Skin of body (tissue), 3 donors: ENCODE results near the gene DCAF5. TPM values are rescaled to one million over a fixed set of nuclear protein-coding genes. Genes with fewer than 3 reads are reported as not detected.

Source experiments
- DNase-seq: peaks from one replicate; lab custom pipeline; 2025; lab: John Stamatoyannopoulos, UW
- small RNA-seq: library from RNA; depleted of rRNA; stranded (forward); fragments of <200 nt; gene quantifications from one replicate; pipeline ENCODE3, GENCODE V24; 2014; ENCODE audit warnings: low replicate concordance
- total RNA-seq: library from RNA; depleted of rRNA; stranded (reverse); fragments of >200 nt; gene quantifications from one replicate; pipeline ENCODE4 v1.2.3, GENCODE V29; 2014

Gene DCAF5
- total RNA-seq, 1 donor from 2014 or later = 24.8 TPM

DNA sequence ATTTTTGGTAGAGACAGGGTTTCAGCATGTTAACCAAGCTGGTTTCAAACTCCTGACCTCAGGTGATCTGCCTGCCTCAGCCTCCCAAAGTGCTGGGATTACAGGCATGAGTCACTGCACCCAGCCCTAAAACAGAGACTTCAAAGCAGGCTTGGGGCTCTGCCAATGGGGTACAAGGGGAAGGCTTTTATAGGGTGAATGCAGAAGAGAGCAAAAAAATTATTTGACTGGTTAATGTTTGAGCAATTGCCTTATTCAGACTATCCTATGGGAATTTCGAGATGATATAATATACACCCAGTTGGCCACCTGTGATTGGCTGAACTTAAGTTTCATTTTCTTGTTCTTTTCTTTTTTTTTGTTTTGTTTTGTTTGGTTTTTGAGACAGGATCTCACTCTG is 142.3 kb downstream of the DCAF5 start:
- no peak for DNase-seq

DNA sequence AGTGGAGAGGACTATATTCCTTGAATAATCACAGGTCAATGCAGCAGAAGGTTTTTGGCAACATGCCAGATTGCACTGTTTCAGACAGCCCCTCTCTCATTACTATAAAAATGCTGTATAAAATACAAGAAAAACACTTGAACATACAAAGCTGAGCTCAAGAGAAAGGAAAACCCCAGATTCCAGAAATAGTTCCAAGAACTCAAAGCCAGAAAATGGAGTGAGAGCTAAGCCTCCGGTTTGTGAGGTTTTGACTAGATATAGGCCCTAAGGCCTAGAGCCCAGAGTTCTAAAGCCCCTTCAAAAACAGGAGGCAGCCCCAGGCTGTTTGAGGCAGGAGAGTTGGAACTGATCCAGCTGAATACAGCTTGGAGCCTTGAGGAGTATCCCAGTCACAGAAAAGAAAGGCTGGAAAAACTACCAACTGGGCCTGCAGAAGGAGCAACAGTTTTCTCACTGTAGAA is 144.5 kb downstream of the DCAF5 start:
- peak; percentile 30 for DNase-seq

DNA sequence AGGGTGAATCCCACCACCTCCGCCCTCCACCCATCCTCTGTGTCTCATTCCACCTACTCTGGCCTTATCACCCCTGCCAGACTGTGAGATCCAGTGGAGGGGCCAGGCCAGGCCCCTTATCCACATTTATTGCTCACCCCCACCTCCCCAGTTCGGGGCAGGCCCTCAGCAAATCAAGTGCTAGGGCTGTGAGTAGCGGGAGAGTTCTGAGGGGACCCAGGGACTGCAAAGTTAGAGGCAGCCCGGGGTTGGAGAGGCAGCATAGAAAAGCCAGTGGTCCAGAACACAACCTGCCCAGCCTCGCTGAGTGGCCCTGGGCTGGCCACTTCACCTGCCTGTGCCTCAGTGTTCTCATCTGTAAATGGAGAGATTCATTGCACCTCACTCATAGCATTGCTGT is 146.6 kb downstream of the DCAF5 start:
- DNase-seq = no peak

DNA sequence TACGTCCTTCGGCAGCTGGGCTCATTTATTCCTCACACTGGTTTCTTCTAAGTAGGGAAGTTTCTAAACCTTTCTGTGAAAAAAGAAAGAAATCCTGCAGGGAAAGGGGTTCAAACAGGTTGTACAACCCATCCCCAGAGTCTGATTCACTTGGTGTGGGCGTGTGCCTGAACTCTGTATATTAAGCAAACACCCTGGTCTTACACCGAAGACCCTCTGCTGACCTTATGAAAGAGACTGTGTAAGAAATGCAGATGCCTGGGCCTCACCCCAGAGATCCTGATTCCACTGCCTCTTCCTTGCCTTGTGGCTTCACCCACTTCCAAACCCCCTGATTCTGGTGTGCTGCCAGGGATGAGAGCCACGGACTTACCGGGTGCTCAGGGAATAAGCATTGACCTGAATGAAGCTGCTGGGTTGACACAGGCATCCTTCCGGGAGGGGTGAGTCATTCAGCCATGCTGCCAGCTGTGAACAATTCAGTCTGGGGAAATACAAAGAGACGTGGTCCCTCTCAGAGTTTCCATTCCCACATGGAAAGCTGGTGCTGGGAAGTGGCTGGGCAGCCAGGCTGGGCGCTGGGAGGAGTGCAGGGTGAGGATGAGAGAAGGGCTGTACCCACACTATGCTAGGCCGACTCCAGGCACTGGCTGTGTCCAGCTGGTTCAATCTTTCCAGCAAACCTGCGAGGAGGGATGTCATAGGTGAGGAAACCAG is 147.3 kb downstream of the DCAF5 start:
- peak; percentile 27 for DNase-seq

DNA sequence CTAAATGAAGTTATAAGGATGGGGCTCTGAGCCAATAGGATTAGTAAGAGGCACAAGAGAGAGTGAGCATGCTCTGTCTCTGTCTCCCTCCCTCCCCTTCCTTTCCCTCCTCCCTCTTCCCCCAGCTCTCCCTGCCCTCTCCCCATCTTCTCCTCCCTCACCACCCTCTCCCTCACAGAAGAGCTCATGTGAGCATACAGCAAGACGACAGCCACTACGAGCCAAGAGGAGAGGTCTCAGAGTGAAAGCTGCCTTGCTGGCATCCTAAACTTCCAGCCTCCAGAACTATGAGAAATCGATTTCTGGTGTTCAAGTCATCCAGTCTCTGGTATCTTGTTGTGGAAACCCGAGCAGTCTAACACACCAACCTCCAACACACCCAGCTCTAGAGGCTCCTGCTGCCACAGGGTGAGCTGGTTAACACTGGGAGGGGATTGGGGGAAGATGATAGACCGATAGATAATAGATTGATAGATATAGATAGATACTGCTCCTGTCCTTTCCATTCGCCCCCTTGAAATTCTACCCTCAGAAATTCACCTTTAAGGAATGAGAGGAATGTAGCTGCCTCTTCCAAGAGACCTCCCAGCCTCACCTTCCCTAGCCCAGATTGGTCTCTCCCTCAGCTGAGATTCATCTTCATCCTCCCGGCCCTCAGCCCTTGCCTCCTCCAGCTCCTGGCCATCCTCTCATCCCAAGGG is 148.0 kb downstream of the DCAF5 start:
- DNase-seq = no peak

DNA sequence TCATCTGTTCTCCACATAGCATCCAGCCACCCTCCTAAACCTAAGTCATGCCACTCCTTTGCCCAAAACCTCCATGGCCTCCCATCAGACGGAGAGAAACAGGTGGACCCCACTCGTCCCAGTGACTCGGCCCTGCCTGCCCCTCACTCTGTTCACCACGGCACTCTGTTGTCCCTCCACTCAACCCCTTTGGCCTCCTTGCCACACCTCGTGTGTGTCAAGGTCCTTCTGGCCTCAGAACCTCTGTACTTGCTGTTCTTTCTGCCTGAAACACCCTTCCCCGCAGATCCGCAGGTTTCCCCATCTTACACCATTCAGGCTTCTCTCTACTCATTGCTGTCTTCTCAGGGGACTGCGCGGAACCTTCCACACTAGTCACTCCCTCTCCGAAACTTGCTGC is 149.3 kb downstream of the DCAF5 start:
- no peak for DNase-seq

DNA sequence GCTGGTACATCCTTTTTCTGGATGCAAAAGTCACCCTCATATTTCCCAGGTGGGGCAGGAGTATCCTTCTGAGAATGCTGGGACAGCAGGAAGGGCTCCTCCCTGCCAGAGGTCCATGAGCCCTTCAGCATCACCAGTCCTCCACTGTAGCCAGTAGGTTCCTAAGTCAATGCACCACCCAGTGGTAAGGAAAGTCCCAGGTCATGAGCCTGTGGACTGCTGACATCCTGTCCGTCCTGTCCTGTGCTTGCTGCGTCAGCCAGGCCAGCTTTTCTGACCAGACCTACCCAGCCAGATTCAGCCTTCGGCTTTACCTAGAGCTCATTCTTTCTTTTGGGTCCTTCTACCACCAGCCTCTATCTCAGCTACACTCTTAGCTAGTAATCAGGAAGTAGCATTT is 150.8 kb downstream of the DCAF5 start:
- DNase-seq = no peak

DNA sequence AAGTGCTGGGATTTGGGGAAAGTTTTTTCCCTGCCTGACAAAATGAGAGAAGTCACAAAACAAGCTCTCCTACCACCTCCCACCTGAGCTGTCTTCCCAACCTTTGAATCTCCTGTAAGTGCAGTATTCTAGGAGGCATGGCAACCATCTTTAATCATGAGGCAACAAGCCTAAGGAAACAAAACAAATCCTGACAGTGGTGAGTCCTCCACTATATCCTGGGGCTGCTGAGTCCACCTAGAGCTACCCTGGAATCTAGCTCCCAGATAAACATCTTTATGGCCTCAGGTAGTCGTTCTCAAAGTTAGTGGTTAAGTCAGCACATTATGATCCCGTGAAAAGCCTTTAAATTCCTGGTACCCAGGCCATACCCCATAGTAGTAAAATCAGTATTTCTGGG is 151.5 kb downstream of the DCAF5 start:
- no peak for DNase-seq

Small RNA genes within 50 kb of the gene (small RNA-seq; reads per million reads assigned to genes)
- gene RF00019 (not detected), gene RPS29P1 (not detected)

Other genes with a start within 250 kb of the DCAF5 start
- 112 TPM for gene ACTN1, start 173.8 kb downstream of the DCAF5 start, total RNA-seq
- gene EXD2, start 38.4 kb upstream of the DCAF5 start, total RNA-seq = 15.7 TPM
- gene GALNT16, start 107.0 kb upstream of the DCAF5 start, total RNA-seq = 18.1 TPM
- 158 TPM for gene ERH, start 245.2 kb upstream of the DCAF5 start, total RNA-seq
- gene SLC39A9, start 245.6 kb upstream of the DCAF5 start, total RNA-seq = 70.9 TPM